DOHH2 (cell line): Measurements from ENCODE around the gene MAGOHB.
"Not testable (repeated sequence)": the region's sequence is repeated elsewhere in the genome, so short reads cannot be mapped to it uniquely, and the experiment has no call there.

Experiments
- H3F3A ChIP-seq: fragments of 200-600 bp; sonication (generic), shearing (Covaris generic); 2 replicates; pipeline ENCODE4 v1.6.0; 2016; ENCODE audit warnings: antibody characterized with exemption, mild to moderate bottlenecking; ENCODE audit not compliant: control insufficient read depth, insufficient read depth
- H3K27ac ChIP-seq: fragments of 200-600 bp; sonication (generic); 2 replicates; pipeline ENCODE4 v1.5.1; 2014; ENCODE audit warnings: low read depth, mild to moderate bottlenecking, low read length, moderate library complexity
- H3K27me3 ChIP-seq: fragments of 200-600 bp; sonication (generic); 2 replicates; pipeline ENCODE4 v1.6.1; 2014; ENCODE audit warnings: mild to moderate bottlenecking, low read length, mixed read lengths; ENCODE audit not compliant: control insufficient read depth
- H3K36me3 ChIP-seq: fragments of 200-600 bp; sonication (generic); 2 replicates; pipeline ENCODE4 v1.6.1; 2014; ENCODE audit warnings: mild to moderate bottlenecking, low read length, moderate library complexity, mixed read lengths; ENCODE audit not compliant: control insufficient read depth
- H3K4me1 ChIP-seq: fragments of 200-600 bp; sonication (generic); 2 replicates; pipeline ENCODE4 v1.6.1; 2014; ENCODE audit warnings: mild to moderate bottlenecking, low read length, mixed read lengths; ENCODE audit not compliant: control insufficient read depth
- H3K4me2 ChIP-seq: fragments of 200-600 bp; sonication (generic); 2 replicates; pipeline ENCODE4 v1.6.0; 2014; ENCODE audit warnings: mild to moderate bottlenecking, low read length, moderate library complexity
- H3K4me3 ChIP-seq: fragments of 200-600 bp; sonication (generic); 2 replicates; pipeline ENCODE4 v1.5.1; 2014; ENCODE audit warnings: mild to moderate bottlenecking, low read length, mixed read lengths
- H3K79me2 ChIP-seq: fragments of 200-600 bp; sonication (generic); 2 replicates; pipeline ENCODE4 v1.6.1; 2014; ENCODE audit warnings: mild to moderate bottlenecking, low read length, mixed read lengths; ENCODE audit not compliant: control insufficient read depth
- H3K9me2 ChIP-seq: fragments of 200-600 bp; sonication (generic); replicated peaks from 2 replicates; pipeline ENCODE4 v1.6.1; 2014; ENCODE audit warnings: mild to moderate bottlenecking, low read length, mixed read lengths; ENCODE audit not compliant: control insufficient read depth
- H3K9me3 ChIP-seq: fragments of 200-600 bp; sonication (generic); 2 replicates; pipeline ENCODE4 v1.6.1; 2014; ENCODE audit warnings: antibody characterized with exemption, low read length, mixed read lengths; ENCODE audit not compliant: control insufficient read depth, insufficient read depth
- H4K20me1 ChIP-seq: fragments of 200-600 bp; sonication (generic); 2 replicates; pipeline ENCODE4 v1.6.0; 2014; ENCODE audit warnings: low read depth, mild to moderate bottlenecking, antibody characterized with exemption, low read length, moderate library complexity; ENCODE audit not compliant: control insufficient read depth, insufficient read depth
- CTCF ChIP-seq: fragments of 200-600 bp; sonication (generic); IDR thresholded peaks from one replicate; pipeline ENCODE4 v1.5.1; 2014; ENCODE audit warnings: antibody characterized with exemption, mild to moderate bottlenecking, low read depth, low read length; ENCODE audit not compliant: poor library complexity, severe bottlenecking
- EZH2phosphoT487 ChIP-seq: fragments of 200-600 bp; sonication (generic); IDR thresholded peaks from 2 replicates; pipeline ENCODE4 v1.6.1; 2017; ENCODE audit warnings: borderline replicate concordance, mild to moderate bottlenecking, antibody characterized with exemption, low read length, moderate library complexity, mixed read lengths

MAGOHB gene

GRCh38 chr12:10584415-10584814, 29.0 kb downstream of the MAGOHB start:
- H3K4me2 ChIP-seq: no peak overlapping the region
- H3K4me3 ChIP-seq: no peak overlapping the region
- H4K20me1 ChIP-seq: no peaks in the 10 kb centered on the region
- no peaks in the 10 kb centered on the region for H3K79me2 ChIP-seq
- H3F3A ChIP-seq: no peaks in the 10 kb centered on the region
- no peaks in the 10 kb centered on the region; the same call in 1 of the 2 replicates for H3K36me3 ChIP-seq
- TF ChIP-seq EZH2phosphoT487: no peak
- no peak for TF ChIP-seq CTCF
- H3K4me1 ChIP-seq: no peaks in the 10 kb centered on the region
- H3K9me2 ChIP-seq: no peaks in the 10 kb centered on the region
- no peaks in the 10 kb centered on the region for H3K27me3 ChIP-seq
- H3K27ac ChIP-seq: no peak overlapping the region
- 0 out of 2 replicates have a peak, but pooled peaks cover 3% of the 10 kb centered on the region for H3K9me3 ChIP-seq

GRCh38 chr12:10582704-10583103, 30.7 kb downstream of the MAGOHB start:
- Histone ChIP-seq H3K9me3 (0 out of 2 replicates have a peak, but pooled peaks cover 3% of the 10 kb centered on the region), H3K27ac (no peak overlapping the region), H4K20me1 (no peaks in the 10 kb centered on the region), H3K4me1 (no peaks in the 10 kb centered on the region), H3K4me3 (no peak overlapping the region), H3F3A (no peaks in the 10 kb centered on the region), H3K36me3 (no peaks in the 10 kb centered on the region), H3K4me2 (no peak overlapping the region), H3K9me2 (no peaks in the 10 kb centered on the region), H3K27me3 (no peaks in the 10 kb centered on the region), H3K79me2 (no peaks in the 10 kb centered on the region)
- no peak for TF ChIP-seq CTCF
- TF ChIP-seq EZH2phosphoT487: no peak

GRCh38 chr12:10582133-10582532, 31.3 kb downstream of the MAGOHB start:
- not testable (repeated sequence) for H3K79me2 ChIP-seq

GRCh38 chr12:10574307-10574706, 39.1 kb downstream of the MAGOHB start:
- Histone ChIP-seq H3K9me2 (no peaks in the 10 kb centered on the region), H4K20me1 (no peaks in the 10 kb centered on the region), H3K36me3 (no peaks in the 10 kb centered on the region), H3K4me1 (no peaks in the 10 kb centered on the region), H3K4me2 (no peak overlapping the region), H3F3A (no peaks in the 10 kb centered on the region), H3K4me3 (no peak overlapping the region), H3K27ac (no peak overlapping the region), H3K9me3 (no peaks in the 10 kb centered on the region), H3K79me2 (no peaks in the 10 kb centered on the region), H3K27me3 (no peaks in the 10 kb centered on the region)
- no peak for TF ChIP-seq CTCF
- no peak for TF ChIP-seq EZH2phosphoT487

More at GRCh38 chr12:10582133-10582532, 31.3 kb downstream of the MAGOHB start:
- not testable (repeated sequence) for H3K27me3 ChIP-seq, H3K9me2 ChIP-seq, H3K36me3 ChIP-seq, H3K4me2 ChIP-seq, H4K20me1 ChIP-seq, H3K4me3 ChIP-seq, H3K4me1 ChIP-seq, H3K27ac ChIP-seq, H3F3A ChIP-seq, H3K9me3 ChIP-seq

- not testable (repeated sequence) for H3F3A ChIP-seq, H3K4me2 ChIP-seq, H3K36me3 ChIP-seq, H3K79me2 ChIP-seq, H3K4me3 ChIP-seq, H3K4me1 ChIP-seq, H3K9me3 ChIP-seq, H3K27ac ChIP-seq, H4K20me1 ChIP-seq, H3K27me3 ChIP-seq, H3K9me2 ChIP-seq
Measured at GRCh38 chr12:10572021-10572490, 41.4 kb downstream of the MAGOHB start.
